ENCODE results near the gene GNG4. TPM values are rescaled to one million over a fixed set of nuclear protein-coding genes. Genes with fewer than 3 reads are reported as not detected.

GNG4 gene
- total and polyA plus RNA-seq, 2 of the 4 experiments (the other 2 are of a cell fraction): 0.18 to 0.29 TPM

GRCh38 chr1:235632506-235633401, 16.8 kb downstream of the GNG4 start:
- in situ Hi-C loops (cut with MboI; ENCODE audit: low sequenced_read_pairs): no loop called here
- Histone ChIP-seq H3K9me1 (ENCODE audit: insufficient read depth, low read length) (no peaks in the 10 kb centered on the region), H3K4me2 (ENCODE audit: low read depth, low read length) (peak overlapping the region; percentile 100), H2AFZ (replicated peaks; ENCODE audit: low read length, poor library complexity) (peak overlapping the region; percentile 56), H2BK15ac (ENCODE audit: low read depth, low read length) (no peak overlapping the region), H3K79me1 (ENCODE audit: low read depth in 1 of 2, low read length in 2 of 2) (no peaks in the 10 kb centered on the region), H3K56ac (ENCODE audit: extremely low read depth, insufficient read depth, low read length) (peak overlapping the region; percentile 11; the same call in 1 of the 2 replicates), H3K4me1 (ENCODE audit: control insufficient read depth, insufficient read depth, low read length) (peaks cover 9% of the 10 kb centered on the region), H2BK5ac (ENCODE audit: low read depth, low read length, poor library complexity, severe bottlenecking) (no peak overlapping the region), H3K9me3 (ENCODE audit: control insufficient read depth, insufficient read depth, low read length) (no peaks in the 10 kb centered on the region), H3K36me3 (ENCODE audit: control insufficient read depth, insufficient read depth, low read length) (no peaks in the 10 kb centered on the region), H2AK9ac (replicated peaks; ENCODE audit: low read depth, low read length, poor library complexity) (peak overlapping the region; percentile 29), H3K27me3 (ENCODE audit: control insufficient read depth, insufficient read depth, low read length) (0 out of 2 replicates have a peak, but pooled peaks cover 4% of the 10 kb centered on the region), H2AK5ac (ENCODE audit: low read depth, low read length) (no peak overlapping the region), H3K18ac (ENCODE audit: low read depth, low read length) (peak overlapping the region; percentile 70; the same call in 1 of the 2 replicates), H3K4ac (ENCODE audit: low read depth, low read length) (no peak overlapping the region; the same call in 1 of the 2 replicates), H3K14ac (replicated peaks; ENCODE audit: low read depth, low read length) (peak overlapping the region; percentile 77; the same call in 1 of the 2 replicates), H4K8ac (ENCODE audit: low read depth in 2 of 2, low read length in 2 of 2) (peak overlapping the region in 1 of 2 experiments; percentile 24; a peak in 1 of 4 replicates), H4K5ac (ENCODE audit: low read depth, low read length) (peak overlapping the region; percentile 77; the same call in 1 of the 2 replicates), H4K91ac (ENCODE audit: insufficient read depth, low read depth, low read length) (0 out of 2 replicates have a peak overlapping the region, but pooled peaks have one; percentile 6), H3K27ac (ENCODE audit: insufficient read depth, low read length) (no peak overlapping the region), H2BK120ac (ENCODE audit: low read depth, low read length) (0 out of 2 replicates have a peak overlapping the region, but pooled peaks have one; percentile 16), H3K23ac (ENCODE audit: low read depth, low read length) (no peak overlapping the region), H4K20me1 (ENCODE audit: insufficient read depth, low read length) (no peaks in the 10 kb centered on the region), H3K4me3 (ENCODE audit: insufficient read depth, low read depth, low read length) (peak overlapping the region; percentile 49), H2BK20ac (ENCODE audit: low read depth, low read length) (no peak overlapping the region), H3K9ac (ENCODE audit: low read depth, low read length) (peak overlapping the region; percentile 68)
- TF ChIP-seq MAFK (IDR thresholded peaks at IDR 0.05; ENCODE audit: low read depth, low read length): peak; percentile 37; the same call in 1 of the 2 replicates
- no peak for TF ChIP-seq NFE2L2 (IDR thresholded peaks at IDR 0.05; ENCODE audit: low read depth, low read length)
- no peak for TF ChIP-seq MAZ (IDR thresholded peaks at IDR 0.05; ENCODE audit: borderline replicate concordance, low read depth, low read length)
- peak; percentile 62 for ATAC-seq (ENCODE audit: low read depth)
- no TSS peak for BruUV-seq (replicated peaks)
- DNase-seq: peak; percentile 56
- POLR2A ChIA-PET (ENCODE audit: unreplicated experiment): no interaction called here
- intact Hi-C loops (cut with micrococcal nuclease): loop anchor here (2.0 to 10.0 kb wide), 3 partner anchors 16 to 1300 kb away; partner anchors contain the start of genes GNG4 and TARBP1
- 10% methylated on average over 2 of the region's 14 CpGs; no CpG with 5 or more reads in 1 of the 2 experiments for WGBS, 2 experiments (ENCODE audit: extremely low coverage in 2 of 2, insufficient read length in 1 of 2)
- dilution Hi-C loops (cut with HindIII; ENCODE audit: low sequenced_read_pairs, unreplicated experiment): no loop called here
- CTCF ChIA-PET: interaction anchor here (1.0 kb wide), 1 partner anchor 100 kb away, joined by 4 read pairs; no protein-coding TSS in a partner anchor
